COLO668 (cell line): ENCODE results near the gene MKS1.
A peak's percentile ranks its signal among the peaks of the same experiment; 100 is the strongest.

ENCODE experiments used
- DNase-seq: peaks from one replicate; lab custom pipeline; 2025; ENCODE audit not compliant: unreplicated experiment; lab: John Stamatoyannopoulos, UW

MKS1 gene

GRCh38 chr17:58204796-58205195, 14.3 kb downstream of the MKS1 start:
- no peak for DNase-seq

GRCh38 chr17:58202859-58203258, 16.2 kb downstream of the MKS1 start:
- DNase-seq: no peak

DNA sequence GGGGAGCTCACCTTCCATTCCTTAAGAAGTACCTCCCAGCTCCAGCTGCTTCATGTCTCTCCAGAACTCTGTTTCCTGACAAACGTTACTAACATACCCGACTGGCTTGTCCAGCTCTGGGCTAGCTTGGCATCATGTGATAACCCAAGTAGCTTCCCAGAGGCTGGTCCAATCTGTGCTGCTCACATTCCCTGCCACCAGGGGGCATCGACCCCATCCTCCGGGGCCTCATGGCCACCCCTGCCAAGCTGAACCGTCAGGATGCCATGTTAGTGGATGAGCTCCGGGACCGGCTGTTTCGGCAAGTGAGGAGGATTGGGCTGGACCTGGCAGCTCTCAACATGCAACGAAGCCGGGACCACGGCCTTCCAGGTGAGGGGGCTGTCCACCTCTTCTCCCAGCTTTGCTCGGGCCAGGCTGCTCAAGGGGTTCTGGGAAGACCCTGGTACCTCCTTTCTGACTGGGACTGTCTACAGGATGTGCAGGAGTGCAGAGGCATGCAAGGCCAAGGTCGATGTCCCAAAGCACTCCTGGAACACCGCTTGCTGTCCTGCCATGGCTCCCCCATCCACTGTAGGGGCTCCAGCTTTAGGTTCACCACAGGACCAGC, 18.9 kb downstream of the MKS1 start:
- DNase-seq: peak; percentile 48

DNA sequence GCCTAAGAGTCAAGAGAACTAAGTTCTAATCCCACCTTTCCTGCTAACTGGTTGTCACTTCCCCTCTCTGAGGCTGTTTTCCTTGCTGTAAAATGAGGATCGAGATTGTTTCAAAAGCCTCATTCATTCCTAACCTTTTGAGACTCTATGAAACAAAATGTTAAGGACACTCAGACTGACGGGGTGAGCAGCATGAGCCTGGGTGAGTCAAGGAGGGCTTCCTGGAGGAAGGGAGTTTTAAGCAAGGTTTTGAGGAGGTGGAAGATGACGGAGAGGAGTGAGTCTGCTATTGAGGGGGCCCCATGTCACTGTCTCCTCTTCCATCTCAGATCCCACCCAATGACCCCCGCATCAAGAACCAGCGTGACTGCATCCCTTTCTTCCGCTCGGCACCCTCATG, 22.4 kb downstream of the MKS1 start:
- no peak for DNase-seq

DNA sequence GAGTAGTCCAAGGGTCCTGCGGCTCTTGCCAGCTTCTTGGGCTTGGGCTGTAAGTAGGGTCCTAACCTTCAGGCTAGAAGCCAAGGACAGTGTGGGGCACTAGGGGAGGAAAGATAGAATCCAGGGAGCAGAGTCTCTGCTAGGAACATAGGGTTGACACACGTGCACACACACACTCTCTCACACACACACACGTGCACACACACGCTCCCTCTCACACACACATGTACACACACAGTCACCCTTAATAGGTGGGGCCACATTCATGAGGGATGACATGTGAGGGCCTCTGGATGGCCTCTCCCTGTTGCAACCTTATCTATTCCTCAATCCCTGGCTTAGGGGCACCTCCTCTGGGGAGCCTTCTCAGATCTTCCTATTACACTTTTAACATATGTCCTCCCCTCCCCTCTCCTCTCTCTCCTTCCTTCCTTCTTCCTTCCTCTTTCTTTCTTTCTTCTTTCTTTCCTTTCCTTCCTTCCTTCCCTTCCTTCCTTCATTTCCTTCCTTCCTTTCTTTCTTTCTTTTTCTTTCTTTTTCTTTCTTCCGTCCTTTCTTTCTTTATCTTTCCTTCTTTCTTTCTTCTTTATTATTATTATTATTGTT, 23.4 kb downstream of the MKS1 start:
- DNase-seq: no peak

DNA sequence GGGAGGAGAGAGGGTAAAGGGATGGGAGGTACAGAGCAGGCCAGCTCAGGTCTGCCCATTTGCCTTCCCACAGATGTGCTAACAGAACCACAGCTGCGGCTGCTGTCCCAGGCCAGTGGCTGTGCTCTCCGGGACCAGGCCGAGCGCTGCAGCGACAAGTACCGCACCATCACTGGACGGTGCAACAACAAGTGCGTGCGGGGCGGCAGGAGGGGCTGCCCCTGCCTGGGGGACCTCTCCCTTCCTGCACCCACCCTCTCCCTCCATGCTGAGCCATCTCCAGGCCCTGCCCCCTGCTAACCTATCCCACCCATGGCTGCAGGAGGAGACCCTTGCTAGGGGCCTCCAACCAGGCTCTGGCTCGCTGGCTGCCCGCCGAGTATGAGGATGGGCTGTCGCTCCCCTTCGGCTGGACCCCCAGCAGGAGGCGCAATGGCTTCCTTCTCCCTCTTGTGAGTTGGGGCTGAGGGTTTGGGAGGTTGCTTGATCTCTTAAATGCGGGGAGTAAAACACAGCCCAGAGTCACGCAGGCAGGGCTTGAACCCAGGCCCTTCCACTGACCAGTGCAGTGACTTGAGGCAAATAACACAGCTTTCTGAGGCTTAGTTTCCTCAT, 25.3 kb downstream of the MKS1 start:
- no peak for DNase-seq

- no peak for DNase-seq
These were observed 26.4 kb downstream of the MKS1 start, which contains the start of gene EPX for GRCh38 chr17:58192612-58193011. Gene EPX, plus strand, starts transcription at chr17:58192726. Its CDS starts 121 bp downstream, at chr17:58192847.

DNA sequence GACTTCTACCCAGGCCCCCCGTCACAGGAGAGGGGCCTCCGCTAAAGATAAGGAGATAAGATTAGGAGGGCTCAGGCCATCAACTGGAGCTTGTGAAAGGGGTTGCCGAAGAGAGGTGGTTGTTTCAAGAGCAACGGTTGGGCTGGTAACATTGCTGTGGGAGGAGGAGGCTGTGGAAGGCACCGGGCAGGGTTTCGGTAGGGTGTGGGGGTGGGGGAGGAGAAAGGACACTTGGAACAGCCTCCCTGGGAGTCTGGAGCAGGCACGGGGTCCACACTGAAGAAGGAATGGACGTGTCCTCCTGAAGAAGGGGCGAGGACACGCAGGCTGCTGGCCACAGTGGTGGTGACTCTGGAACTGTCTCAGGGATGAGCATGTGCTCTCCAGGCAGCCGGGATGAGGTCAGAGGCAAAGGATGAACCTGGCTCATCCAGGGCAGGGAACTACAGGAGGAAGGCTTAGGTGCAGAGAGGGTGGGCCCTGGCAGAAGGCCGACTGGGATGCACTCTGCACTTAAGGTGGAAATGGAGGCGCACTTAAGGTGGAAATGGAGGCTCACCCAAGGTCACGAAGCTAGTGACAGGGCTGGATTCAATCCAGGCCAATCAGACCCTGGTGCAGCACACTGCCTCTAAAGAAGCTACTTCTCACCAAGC, 27.7 kb downstream of the MKS1 start:
- no peak for DNase-seq

DNA sequence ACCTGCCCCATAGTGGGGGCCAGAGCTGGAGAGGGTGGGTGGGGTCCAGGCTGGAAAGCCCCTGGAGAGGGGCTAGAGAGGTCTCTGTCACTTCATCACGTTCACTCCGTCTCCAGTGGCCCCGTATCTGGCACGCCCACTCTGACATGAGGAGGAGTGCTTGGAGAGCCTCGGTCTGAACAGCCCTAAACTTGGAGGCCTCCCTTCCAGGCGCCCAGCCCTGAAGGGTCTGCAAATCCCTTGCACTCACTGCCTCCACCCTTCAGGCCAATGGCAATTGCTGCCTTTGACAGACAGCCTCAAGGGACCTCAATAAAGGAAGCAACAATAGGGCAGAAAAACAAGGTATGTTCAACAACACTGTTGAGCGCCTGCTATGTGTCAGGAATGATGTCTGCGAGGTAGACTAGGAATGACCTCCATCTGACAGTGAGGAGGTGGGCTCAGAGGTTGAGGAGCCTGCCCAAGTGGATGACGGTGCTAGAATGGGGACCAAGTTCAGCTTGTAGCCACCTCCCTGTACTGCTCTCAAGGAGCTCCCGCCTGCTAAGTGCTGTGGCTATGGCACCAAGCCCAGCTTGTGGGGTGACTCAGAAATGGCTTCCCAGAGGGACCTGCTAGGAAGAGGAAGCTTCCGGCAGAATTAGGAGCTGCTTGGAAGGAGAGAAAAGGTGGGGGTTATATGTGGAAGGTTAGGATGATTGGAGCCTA, 29.5 kb downstream of the MKS1 start:
- no peak for DNase-seq

- no peak for DNase-seq
These were observed 31.4 kb downstream of the MKS1 start for GRCh38 chr17:58187675-58188074.

- DNase-seq: no peak
These were observed 32.0 kb downstream of the MKS1 start for GRCh38 chr17:58187063-58187462.

- DNase-seq: no peak
These were observed 32.5 kb downstream of the MKS1 start for GRCh38 chr17:58186591-58186990.

- no peak for DNase-seq
These were observed 33.9 kb downstream of the MKS1 start for GRCh38 chr17:58184986-58185761.

DNA sequence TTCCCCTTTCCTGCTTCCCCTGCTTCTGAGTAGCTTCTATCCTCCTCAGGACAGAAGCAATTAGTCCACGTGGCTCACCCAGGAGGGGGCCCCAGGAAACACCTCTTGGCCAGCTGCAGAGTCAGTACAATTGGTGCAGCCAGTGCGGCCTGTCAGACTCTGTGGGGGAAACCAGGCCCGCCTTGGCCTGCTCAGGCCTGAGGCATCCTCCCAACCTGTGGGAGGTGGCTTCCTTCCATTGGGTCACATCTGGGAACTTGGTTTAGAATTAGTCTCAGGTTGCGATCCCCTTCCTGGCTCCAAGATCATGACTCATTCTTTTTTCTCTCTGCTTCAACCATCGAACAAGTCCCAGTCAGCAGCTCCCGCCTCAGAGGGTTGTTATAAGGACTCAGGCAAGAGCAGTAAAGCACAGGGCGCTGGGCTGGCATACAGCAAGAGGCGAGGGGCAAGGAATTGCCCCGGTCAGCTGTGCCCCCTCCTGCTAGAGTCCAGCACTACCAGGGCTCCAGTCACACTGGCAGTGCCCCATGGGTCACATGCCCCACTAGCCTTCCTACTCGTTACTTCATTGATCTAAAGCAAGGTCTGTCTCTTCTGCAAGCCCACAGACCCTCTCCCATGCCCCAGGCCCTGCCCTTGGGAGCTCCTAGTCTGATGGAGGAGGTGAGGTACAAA, 34.6 kb downstream of the MKS1 start:
- no peak for DNase-seq

DNA sequence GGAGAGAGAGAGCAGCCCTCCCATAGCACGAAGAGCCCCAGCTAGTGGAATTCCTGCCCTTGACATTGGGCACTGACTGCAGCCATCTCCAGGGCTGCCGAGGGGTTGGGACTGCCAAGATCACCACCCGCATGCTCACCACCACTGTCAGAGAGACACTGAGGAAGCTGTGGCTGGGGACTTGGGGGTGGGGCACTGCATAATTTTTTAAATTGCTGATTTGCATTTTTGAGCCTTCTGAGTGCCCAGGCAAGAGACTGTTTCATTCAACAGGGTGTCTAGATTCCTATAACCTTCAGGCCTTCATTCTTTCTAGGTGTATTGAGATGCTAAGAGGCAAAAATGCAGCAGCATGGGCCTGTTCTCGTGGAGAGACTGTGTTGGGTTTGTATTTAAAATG, 35.5 kb downstream of the MKS1 start:
- no peak for DNase-seq

- DNase-seq: no peak
These were observed 37.3 kb downstream of the MKS1 start for GRCh38 chr17:58181796-58182195.

GRCh38 chr17:58176200-58176599, 42.9 kb downstream of the MKS1 start:
- no peak for DNase-seq

- no peak for DNase-seq
These were observed 44.2 kb downstream of the MKS1 start for GRCh38 chr17:58174871-58175270.

GRCh38 chr17:58172369-58173071, 46.5 kb downstream of the MKS1 start:
- DNase-seq: peak; percentile 7

DNA sequence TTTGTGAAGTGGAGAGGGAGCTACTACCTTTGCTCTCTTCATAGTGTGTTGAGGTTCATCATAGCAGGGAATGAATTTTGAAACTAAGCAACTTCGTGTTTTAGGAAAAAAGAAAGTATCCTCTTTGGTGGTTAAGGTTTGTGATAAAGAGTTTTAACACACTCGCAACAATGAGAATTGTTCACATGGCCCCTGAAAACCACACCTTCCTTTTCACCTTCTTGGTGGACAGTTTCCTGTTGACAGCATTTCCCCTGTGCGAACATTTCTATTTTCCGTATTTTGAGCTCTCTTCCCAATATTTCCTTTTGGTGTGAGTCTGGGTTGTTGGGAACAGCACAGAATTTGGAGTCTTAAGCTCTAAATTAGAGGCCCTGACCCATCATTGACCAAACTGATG, 48.4 kb downstream of the MKS1 start:
- no peak for DNase-seq
